ENCODE results near the gene DCAF6.

The DCAF6 gene

DNA sequence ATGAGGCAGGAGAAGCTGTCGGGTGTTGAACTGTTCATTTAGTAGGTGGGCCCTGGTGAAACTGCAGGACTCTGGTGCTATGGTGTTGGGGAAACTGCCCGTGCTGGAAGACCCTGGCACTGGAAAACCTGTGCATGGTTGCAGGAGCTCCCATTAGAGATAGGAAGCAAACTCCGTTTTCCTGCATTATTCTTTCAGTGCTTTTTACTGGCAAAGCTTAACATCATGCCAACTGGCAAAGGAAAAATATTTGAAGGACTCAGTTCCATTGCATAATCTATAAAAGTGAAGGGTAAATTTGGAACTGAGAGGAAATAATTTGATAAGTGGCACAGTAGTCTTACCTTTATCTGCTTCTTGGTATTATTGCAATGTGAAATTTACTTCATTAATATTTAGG is 32.1 kb downstream of the DCAF6 start:
- TF ChIP-seq GATA2 (IDR thresholded peaks at IDR 0.05; ENCODE audit: low read depth, low read length) (no peak), GATA3 (IDR thresholded peaks at IDR 0.05; ENCODE audit: low read depth, low read length) (no peak)

- TF ChIP-seq GATA2 (IDR thresholded peaks at IDR 0.05; ENCODE audit: low read depth, low read length) (no peak), GATA3 (IDR thresholded peaks at IDR 0.05; ENCODE audit: low read depth, low read length) (no peak)
Measured at GRCh38 chr1:167973832-167974231, 37.3 kb downstream of the DCAF6 start.

DNA sequence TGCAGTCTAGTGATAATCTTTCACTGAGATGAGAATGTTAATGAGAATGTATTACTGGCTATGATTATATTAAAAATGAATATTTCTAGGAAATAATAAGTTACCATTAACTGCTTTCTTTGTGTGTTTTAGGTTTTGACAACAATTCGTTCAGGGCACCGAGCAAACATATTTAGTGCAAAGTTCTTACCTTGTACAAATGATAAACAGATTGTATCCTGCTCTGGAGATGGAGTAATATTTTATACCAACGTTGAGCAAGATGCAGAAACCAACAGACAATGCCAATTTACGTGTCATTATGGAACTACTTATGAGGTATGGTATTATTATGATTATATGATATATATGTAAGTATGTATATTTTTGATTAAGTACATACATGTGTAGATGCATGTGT is 38.2 kb downstream of the DCAF6 start:
- TF ChIP-seq GATA2 (IDR thresholded peaks at IDR 0.05; ENCODE audit: low read depth, low read length) (no peak), GATA3 (IDR thresholded peaks at IDR 0.05; ENCODE audit: low read depth, low read length) (no peak)

GRCh38 chr1:167977245-167977644 is 40.8 kb downstream of the DCAF6 start:
- TF ChIP-seq GATA3 (IDR thresholded peaks at IDR 0.05; ENCODE audit: low read depth, low read length), result no peak
- TF ChIP-seq GATA2 (IDR thresholded peaks at IDR 0.05; ENCODE audit: low read depth, low read length), result no peak

DNA sequence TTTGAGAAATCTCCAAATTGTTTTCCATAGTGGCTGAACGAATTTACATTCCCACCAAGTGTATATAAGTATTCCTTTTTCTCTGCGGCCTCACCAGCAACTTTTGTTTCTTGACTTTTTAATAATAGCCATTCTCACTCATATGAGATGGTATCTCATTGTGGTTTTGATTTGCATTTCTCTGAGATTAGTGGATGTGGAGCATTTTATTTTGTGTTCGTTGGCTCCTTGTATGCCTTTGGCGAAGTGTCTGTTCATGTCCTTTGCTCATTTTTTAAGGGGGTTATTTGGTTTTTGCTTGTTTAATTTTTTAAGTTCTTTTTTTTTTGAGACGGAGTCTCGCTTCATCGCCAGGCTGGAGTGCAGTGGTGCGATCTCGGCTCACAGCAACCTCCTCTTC is 45.5 kb downstream of the DCAF6 start:
- TF ChIP-seq GATA2 (IDR thresholded peaks at IDR 0.05; ENCODE audit: low read depth, low read length), result no peak

GRCh38 chr1:167983797-167984420 is 47.4 kb downstream of the DCAF6 start:
- no peak for TF ChIP-seq GATA3 (IDR thresholded peaks at IDR 0.05; ENCODE audit: low read depth, low read length)
- TF ChIP-seq GATA2 (IDR thresholded peaks at IDR 0.05; ENCODE audit: low read depth, low read length), result no peak

DNA sequence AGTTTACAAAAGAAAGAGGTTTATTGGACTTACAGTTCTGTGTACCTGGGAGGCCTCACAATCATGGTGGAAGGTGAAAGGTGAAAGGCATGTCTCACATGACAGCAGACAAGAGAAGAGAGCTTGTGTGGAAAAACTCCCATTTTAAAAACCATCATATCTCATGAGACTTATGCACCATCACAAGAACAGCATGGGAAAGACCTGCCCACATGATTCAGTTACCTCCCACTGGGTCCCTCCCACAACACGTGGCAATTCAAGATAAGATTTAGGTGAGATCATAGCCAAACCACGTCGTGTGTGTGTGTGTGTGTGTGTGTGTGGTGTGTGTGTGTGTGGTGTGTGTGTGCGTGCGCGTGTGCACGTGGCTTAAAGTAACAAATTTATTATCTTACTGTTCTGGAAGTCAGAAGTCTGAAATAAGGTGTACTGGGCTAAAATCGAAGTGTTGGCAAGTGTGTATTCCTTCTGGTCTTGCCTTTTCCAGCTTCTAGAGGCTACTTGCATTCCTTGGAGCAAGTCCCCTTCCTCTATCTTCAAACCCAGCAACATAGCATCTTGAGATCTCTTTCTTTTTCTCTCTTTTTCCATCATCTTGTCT is 48.5 kb downstream of the DCAF6 start:
- no peak for TF ChIP-seq GATA3 (IDR thresholded peaks at IDR 0.05; ENCODE audit: low read depth, low read length)
- no peak for TF ChIP-seq GATA2 (IDR thresholded peaks at IDR 0.05; ENCODE audit: low read depth, low read length)

- TF ChIP-seq GATA2 (IDR thresholded peaks at IDR 0.05; ENCODE audit: low read depth, low read length) (no peak), GATA3 (IDR thresholded peaks at IDR 0.05; ENCODE audit: low read depth, low read length) (no peak)
Measured at GRCh38 chr1:167987174-167987573, 50.7 kb downstream of the DCAF6 start.

DNA sequence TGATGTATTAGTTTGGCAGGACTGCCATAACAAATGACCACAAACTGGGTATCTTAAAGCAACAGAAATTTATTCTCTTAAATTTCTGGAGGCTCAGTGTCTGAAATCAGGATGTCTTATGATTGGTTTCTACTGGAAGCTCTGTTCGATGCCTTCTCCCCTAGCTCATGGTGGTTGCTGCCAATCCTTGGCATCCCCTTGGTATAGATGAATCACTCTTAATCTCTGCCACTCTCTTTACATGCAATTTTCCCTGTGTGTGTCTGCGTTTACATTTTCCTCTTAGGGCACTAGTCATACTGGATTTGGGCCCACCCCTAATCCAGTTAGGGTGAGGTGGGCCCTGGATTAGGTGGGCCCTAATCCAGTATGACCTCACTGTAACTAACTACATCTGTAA is 55.1 kb downstream of the DCAF6 start:
- TF ChIP-seq GATA2 (IDR thresholded peaks at IDR 0.05; ENCODE audit: low read depth, low read length) (no peak), GATA3 (IDR thresholded peaks at IDR 0.05; ENCODE audit: low read depth, low read length) (no peak)

DNA sequence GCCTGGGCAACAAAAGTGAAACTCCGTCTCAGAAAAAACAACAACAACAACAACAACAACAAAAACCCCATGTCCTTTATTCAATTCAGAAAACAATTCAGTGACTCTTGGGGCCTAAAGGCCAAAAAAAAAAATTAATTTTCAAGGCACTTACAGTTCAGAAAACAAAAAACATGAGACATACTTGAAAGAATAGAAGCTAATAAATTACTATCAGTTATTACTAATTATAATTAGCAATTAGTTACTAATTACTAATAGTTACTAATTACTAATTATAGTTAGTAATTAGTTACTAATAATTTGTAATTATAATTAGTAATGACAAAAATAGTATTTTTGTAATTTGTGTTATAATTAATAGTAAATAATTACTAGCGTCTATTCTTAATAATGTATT is 57.2 kb downstream of the DCAF6 start:
- TF ChIP-seq GATA3 (IDR thresholded peaks at IDR 0.05; ENCODE audit: low read depth, low read length) (no peak), GATA2 (IDR thresholded peaks at IDR 0.05; ENCODE audit: low read depth, low read length) (no peak)

- TF ChIP-seq GATA3 (IDR thresholded peaks at IDR 0.05; ENCODE audit: low read depth, low read length), result no peak
- no peak for TF ChIP-seq GATA2 (IDR thresholded peaks at IDR 0.05; ENCODE audit: low read depth, low read length)
Measured at GRCh38 chr1:167994560-167994959, 58.1 kb downstream of the DCAF6 start.

DNA sequence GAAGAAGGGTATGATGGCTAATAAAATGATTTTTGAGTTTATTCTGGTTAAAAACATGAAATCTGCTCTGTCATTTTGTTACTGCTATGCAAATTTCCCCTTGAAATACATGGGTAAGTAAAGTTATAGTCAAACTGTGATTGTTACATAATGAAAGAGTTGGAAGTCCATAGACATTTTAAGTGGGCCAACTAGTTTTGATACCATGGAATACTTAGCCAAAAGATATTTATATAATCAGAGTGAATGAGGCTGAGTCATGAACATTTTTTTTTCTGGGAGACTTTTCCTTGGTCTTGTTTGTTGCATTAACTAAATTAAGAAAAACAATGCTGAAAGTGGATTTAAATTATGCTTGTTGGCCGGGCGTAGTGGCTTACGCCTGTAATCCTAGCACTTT is 58.6 kb downstream of the DCAF6 start:
- TF ChIP-seq GATA2 (IDR thresholded peaks at IDR 0.05; ENCODE audit: low read depth, low read length) (no peak), GATA3 (IDR thresholded peaks at IDR 0.05; ENCODE audit: low read depth, low read length) (no peak)

- no peak for TF ChIP-seq GATA2 (IDR thresholded peaks at IDR 0.05; ENCODE audit: low read depth, low read length)
- TF ChIP-seq GATA3 (IDR thresholded peaks at IDR 0.05; ENCODE audit: low read depth, low read length), result no peak
Measured at GRCh38 chr1:167996266-167996665, 59.8 kb downstream of the DCAF6 start.

DNA sequence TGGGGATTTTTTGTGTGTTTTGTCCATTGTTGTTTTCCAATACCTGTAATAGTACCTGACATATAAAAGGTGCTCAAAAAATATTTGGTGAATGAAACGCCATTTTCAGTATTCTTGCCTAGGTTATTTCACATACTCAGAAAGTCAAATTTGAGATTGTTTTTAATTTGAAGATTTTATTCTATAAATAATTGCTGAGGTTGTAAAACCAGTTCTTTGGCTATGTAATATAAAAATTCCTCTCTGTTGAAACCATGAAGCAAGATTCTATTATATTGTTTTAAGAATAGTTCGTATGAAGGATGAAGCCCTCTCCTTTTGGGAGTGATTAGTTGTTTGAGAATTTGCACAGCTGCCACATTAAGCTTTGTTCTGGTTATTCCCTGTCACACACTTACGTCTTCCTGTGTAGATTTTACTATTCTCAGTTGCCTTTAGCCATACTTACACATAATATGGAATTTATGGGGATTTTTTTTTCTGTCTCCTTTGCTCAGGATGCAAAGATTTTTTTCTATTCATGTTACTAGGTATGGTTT is 60.6 kb downstream of the DCAF6 start:
- TF ChIP-seq GATA3 (IDR thresholded peaks at IDR 0.05; ENCODE audit: low read depth, low read length), result no peak
- TF ChIP-seq GATA2 (IDR thresholded peaks at IDR 0.05; ENCODE audit: low read depth, low read length), result no peak

GRCh38 chr1:167999877-168000276 is 63.4 kb downstream of the DCAF6 start:
- TF ChIP-seq GATA2 (IDR thresholded peaks at IDR 0.05; ENCODE audit: low read depth, low read length) (no peak), GATA3 (IDR thresholded peaks at IDR 0.05; ENCODE audit: low read depth, low read length) (no peak)
